ENCODE measurements around the gene MSI2.

Gene MSI2

DNA sequence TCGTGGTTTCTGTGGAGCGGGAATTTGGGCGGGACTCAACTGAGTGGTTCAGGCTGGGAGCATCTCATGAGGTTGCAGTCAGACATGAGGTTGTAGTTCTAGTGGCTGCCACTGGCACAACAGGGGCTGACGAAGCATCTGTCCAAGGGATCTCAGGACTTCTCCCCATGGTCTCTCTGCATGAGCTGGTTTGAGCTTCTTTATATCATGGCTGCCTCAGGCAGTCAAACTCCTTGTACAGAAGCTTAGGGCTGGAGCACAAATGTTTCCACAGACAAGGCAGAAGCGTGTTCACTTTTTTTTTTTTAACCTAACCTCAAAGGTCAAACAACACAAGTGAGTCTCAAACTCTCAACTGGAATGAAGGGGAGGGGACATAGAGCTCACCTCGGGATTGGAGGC is 243.3 kb downstream of the MSI2 start:
- peak; percentile 63 for DNase-seq

DNA sequence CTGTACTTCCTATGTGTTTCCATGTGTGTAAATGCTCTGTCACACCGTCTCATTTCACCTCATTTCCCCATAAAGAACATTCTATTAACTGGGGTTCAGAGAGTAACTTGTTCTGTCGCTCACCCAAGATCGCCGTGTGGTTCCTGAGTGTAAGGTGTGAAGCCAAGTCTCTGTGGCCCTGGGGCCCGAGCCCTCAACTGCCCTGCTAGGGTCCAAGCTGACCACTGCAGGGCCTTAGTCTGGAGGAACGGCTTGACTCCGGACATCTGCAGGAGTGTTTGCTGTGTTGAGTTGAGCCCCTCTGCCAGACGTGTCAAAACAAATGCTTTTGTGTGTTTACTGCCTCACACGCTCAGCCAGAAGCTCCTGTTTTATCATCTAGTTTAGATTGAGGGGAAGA is 244.7 kb downstream of the MSI2 start:
- H3K4me3 ChIP-seq (ENCODE audit: low read depth, low read length) = no peak overlapping the region
- H3K9me3 ChIP-seq (ENCODE audit: severe bottlenecking) = no peaks in the 10 kb centered on the region
- no peak overlapping the region for H3K27ac ChIP-seq
- H3K27me3 ChIP-seq (ENCODE audit: insufficient read depth, low read depth, severe bottlenecking) = no peaks in the 10 kb centered on the region
- TF ChIP-seq, protein P1, sequence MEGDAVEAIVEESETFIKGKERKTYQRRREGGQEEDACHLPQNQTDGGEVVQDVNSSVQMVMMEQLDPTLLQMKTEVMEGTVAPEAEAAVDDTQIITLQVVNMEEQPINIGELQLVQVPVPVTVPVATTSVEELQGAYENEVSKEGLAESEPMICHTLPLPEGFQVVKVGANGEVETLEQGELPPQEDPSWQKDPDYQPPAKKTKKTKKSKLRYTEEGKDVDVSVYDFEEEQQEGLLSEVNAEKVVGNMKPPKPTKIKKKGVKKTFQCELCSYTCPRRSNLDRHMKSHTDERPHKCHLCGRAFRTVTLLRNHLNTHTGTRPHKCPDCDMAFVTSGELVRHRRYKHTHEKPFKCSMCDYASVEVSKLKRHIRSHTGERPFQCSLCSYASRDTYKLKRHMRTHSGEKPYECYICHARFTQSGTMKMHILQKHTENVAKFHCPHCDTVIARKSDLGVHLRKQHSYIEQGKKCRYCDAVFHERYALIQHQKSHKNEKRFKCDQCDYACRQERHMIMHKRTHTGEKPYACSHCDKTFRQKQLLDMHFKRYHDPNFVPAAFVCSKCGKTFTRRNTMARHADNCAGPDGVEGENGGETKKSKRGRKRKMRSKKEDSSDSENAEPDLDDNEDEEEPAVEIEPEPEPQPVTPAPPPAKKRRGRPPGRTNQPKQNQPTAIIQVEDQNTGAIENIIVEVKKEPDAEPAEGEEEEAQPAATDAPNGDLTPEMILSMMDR (IDR thresholded peaks at IDR 0.05; ENCODE audit: low read depth, low read length) = no peak
- DNase-seq = no peak
- H3K36me3 ChIP-seq = peaks cover 7% of the 10 kb centered on the region

More for the DNA sequence above, 243.3 kb downstream of the MSI2 start:
- Histone ChIP-seq H3K4me3 (ENCODE audit: low read depth, low read length) (no peak overlapping the region), H3K27ac (no peak overlapping the region), H3K9me3 (ENCODE audit: severe bottlenecking) (no peaks in the 10 kb centered on the region), H3K36me3 (peaks cover 11% of the 10 kb centered on the region), H3K27me3 (ENCODE audit: insufficient read depth, low read depth, severe bottlenecking) (no peaks in the 10 kb centered on the region)
- TF ChIP-seq, protein P1 (IDR thresholded peaks at IDR 0.05; ENCODE audit: low read depth, low read length) = peak; percentile 41; the same call in 1 of the 2 replicates

DNA sequence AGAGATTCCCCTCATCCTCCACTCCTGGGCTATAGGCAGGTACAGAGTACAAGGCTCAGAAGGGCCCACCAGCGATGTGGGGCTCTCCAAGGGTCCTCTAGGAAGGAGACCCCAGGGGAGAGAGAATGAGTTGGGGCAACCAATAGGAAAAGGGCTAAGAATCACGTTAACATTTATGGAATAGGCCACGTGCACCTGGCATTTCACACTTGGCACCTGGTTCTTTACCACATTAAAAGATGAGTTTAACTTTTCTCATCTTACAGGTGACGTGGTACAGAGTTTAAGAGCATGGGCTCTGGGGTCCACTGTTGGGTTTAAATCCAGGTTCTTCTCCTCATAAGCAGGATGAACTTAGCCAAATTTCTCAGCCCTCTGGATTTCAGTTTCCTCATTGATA is 245.7 kb downstream of the MSI2 start:
- no peak overlapping the region for H3K27ac ChIP-seq
- peaks cover 7% of the 10 kb centered on the region for H3K36me3 ChIP-seq
- TF ChIP-seq, protein P1 (IDR thresholded peaks at IDR 0.05; ENCODE audit: low read depth, low read length) = no peak
- no peaks in the 10 kb centered on the region for H3K27me3 ChIP-seq (ENCODE audit: insufficient read depth, low read depth, severe bottlenecking)
- H3K4me3 ChIP-seq (ENCODE audit: low read depth, low read length) = no peak overlapping the region
- H3K9me3 ChIP-seq (ENCODE audit: severe bottlenecking) = no peaks in the 10 kb centered on the region
- no peak for DNase-seq

DNA sequence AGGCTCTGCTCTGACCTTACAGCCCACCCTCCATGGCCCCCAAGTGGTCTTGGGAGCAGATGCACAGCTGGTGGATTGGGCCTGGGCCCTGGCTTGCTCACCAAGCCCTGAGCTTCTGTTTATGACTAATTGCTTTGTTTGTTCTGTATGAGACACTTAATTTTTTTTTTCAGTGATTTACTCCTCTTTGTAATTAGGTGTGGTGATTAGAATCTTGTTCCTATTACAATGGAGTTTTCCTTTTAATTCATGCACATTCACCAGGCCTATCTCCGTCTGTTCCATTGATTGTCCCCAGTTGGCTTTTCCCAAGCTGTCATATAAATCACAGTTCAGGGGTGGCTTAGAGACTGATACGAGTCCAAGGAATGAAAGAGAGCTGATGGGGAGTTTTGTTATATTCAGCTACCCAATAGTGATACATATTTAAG is 246.5 kb downstream of the MSI2 start:
- H3K27ac ChIP-seq = peak overlapping the region; percentile 13
- peak; percentile 57 for DNase-seq
- no peaks in the 10 kb centered on the region for H3K9me3 ChIP-seq (ENCODE audit: severe bottlenecking)
- H3K27me3 ChIP-seq (ENCODE audit: insufficient read depth, low read depth, severe bottlenecking) = no peaks in the 10 kb centered on the region
- H3K36me3 ChIP-seq = peaks cover 4% of the 10 kb centered on the region
- TF ChIP-seq, protein P1 (IDR thresholded peaks at IDR 0.05; ENCODE audit: low read depth, low read length) = 0 out of 2 replicates have a peak, but pooled peaks have one; percentile 11
- H3K4me3 ChIP-seq (ENCODE audit: low read depth, low read length) = no peak overlapping the region

DNA sequence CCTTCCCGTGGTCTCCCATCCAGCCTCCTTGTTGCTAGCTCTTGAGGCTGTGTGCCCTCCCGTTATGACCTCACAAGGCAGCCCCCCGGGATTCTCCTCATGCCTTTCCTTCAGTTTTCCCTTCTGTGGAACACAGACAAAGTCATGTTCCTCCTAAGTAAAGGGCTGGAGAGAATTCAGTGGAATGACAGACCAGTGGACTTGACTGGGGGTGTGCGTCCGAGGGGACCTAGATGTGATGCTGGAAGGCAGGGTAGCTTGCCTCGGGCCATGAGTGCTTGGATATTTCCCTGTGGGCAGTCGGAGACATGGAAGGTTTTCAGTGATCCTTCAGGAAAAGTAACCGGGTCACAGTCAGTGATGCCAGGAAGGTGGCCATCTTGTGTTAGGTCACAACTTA is 247.9 kb downstream of the MSI2 start:
- TF ChIP-seq, protein P1 (IDR thresholded peaks at IDR 0.05; ENCODE audit: low read depth, low read length) = no peak
- H3K36me3 ChIP-seq = peaks cover 3% of the 10 kb centered on the region
- no peaks in the 10 kb centered on the region for H3K27me3 ChIP-seq (ENCODE audit: insufficient read depth, low read depth, severe bottlenecking)
- no peak overlapping the region for H3K27ac ChIP-seq
- no peak for DNase-seq
- no peaks in the 10 kb centered on the region for H3K9me3 ChIP-seq (ENCODE audit: severe bottlenecking)
- no peak overlapping the region for H3K4me3 ChIP-seq (ENCODE audit: low read depth, low read length)
